Measurements from ENCODE around the gene LACTB. TPM values are rescaled to one million over a fixed set of nuclear protein-coding genes. Genes with fewer than 3 reads are reported as not detected.

Gene LACTB
- total and polyA plus RNA-seq, 2 of the 13 experiments (the other 11 are each of a cell fraction or from before 2014, with no cell fraction given): 14.8 to 23.0 TPM

DNA sequence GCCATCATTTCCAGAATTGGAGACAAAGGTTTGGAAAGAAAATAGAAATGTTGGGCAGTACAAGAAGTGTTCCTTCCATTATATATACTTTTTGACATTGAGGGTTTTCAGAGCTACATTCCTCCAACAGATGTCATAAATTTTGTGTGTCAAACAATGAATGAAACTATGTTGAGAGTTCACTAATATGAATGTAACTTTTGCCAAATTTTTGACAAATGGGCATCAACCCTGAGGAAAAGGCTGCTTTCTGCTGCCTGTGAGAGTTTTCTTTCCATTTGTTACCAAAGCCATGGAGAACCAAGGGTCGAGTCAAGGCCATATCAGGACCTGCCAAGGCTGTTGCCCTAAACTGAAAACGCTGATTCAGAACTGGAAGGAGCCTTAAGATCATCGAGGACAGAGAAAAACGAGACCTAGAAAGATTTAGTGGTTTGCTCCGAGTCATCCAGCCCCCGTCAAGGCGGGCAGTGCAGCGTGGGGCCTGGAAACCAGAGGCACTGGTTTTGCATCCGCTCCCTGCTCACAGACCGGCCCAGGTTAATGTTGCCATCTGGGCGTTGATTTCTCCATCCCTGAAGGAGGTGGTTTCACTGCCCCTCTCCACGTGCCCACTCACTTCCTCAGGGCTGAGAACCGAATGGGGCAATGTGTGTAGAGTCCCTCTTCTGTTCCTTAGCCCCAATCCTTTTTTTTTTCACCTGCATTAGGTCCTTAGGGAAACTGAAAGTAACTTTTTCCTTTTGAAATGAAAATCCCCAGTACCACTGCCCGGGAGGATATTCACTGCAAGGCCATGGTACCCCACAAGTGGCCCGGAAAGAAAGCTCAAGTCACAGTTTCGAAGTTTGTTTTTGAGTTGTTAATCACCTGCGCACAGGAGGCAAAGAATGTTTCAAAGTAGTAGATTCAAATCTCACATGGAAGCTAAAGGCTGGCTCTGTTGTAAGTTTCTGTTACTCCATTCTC is 46.4 kb upstream of the LACTB start:
- Histone ChIP-seq H3K4me3 (replicated peaks in 1 of 3; ENCODE audit: insufficient read depth in 1 of 3, low read depth in 2 of 3, low read length in 3 of 3) (no peak overlapping the region), H3K36me3 (replicated peaks in 1 of 2; ENCODE audit: control insufficient read depth in 1 of 2, insufficient read depth in 2 of 2, low read length in 2 of 2) (peaks cover 1 to 12% of the 10 kb centered on the region in 2 experiments), H3K79me2 (ENCODE audit: insufficient read depth, low read length) (no peaks in the 10 kb centered on the region), H4K20me1 (ENCODE audit: insufficient read depth, low read length) (no peaks in the 10 kb centered on the region), H2AFZ (ENCODE audit: low read length) (no peak overlapping the region), H3K4me2 (ENCODE audit: low read depth, low read length) (no peak overlapping the region), H3K4me1 (ENCODE audit: insufficient read depth, low read length) (peaks cover 14% of the 10 kb centered on the region), H3K27ac (ENCODE audit: extremely low read length, insufficient read depth, low read length) (no peak overlapping the region), H3K9ac (ENCODE audit: insufficient read depth, low read depth, low read length) (no peak overlapping the region), H3K9me3 (ENCODE audit: low read length) (no peaks in the 10 kb centered on the region), H3K27me3 (ENCODE audit: control insufficient read depth in 1 of 2, insufficient read depth in 2 of 2, low read length in 2 of 2) (no peaks in the 10 kb centered on the region)
- ATAC-seq (no peak), DNase-seq (ENCODE audit: low spot score) (no peak), FAIRE-seq (no peak)
- no peak for TF ChIP-seq CENPX (CRISPR knock-in tag; IDR thresholded peaks at IDR 0.05)
- TF ChIP-seq IRX3 (CRISPR knock-in tag; IDR thresholded peaks at IDR 0.05; ENCODE audit: borderline replicate concordance, low read depth): no peak
- TF ChIP-seq ATRX (CRISPR knock-in tag; IDR thresholded peaks at IDR 0.05; ENCODE audit: borderline replicate concordance): no peak
- ChIA-PET POLR2A (no interaction called here), CTCF (ENCODE audit: low intra/inter-chr PET ratio, low total read pairs) (no interaction called here)
- intact Hi-C loops (cut with micrococcal nuclease; ENCODE audit: unreplicated experiment): no loop called here
- WGBS (ENCODE audit: low lambda C conversion rate): 94% methylated on average over 15 of the region's 17 CpGs
- no TSS peak for BruUV-seq (replicated peaks)
- in situ Hi-C loops (cut with HindIII; ENCODE audit: extremely low pct_ligation_motif_present, low pct_unique_long_range_greater_than_20kb): no loop called here

GRCh38 chr15:63075984-63076713 is 45.5 kb upstream of the LACTB start:
- intact Hi-C loops (cut with micrococcal nuclease; ENCODE audit: unreplicated experiment): no loop called here
- no TSS peak for BruUV-seq (replicated peaks)
- no peak overlapping the region for H3K4me3 ChIP-seq (replicated peaks in 1 of 3; ENCODE audit: insufficient read depth in 1 of 3, low read depth in 2 of 3, low read length in 3 of 3)
- CTCF ChIA-PET (ENCODE audit: low intra/inter-chr PET ratio, low total read pairs): no interaction called here
- POLR2A ChIA-PET: no interaction called here
- H3K27ac ChIP-seq (ENCODE audit: extremely low read length, insufficient read depth, low read length): no peak overlapping the region
- DNase-seq (ENCODE audit: low spot score) (no peak), FAIRE-seq (no peak), ATAC-seq (no peak)
- H3K9ac ChIP-seq (ENCODE audit: insufficient read depth, low read depth, low read length): no peak overlapping the region
- peaks cover 22% of the 10 kb centered on the region for H3K4me1 ChIP-seq (ENCODE audit: insufficient read depth, low read length)
- in situ Hi-C loops (cut with HindIII; ENCODE audit: extremely low pct_ligation_motif_present, low pct_unique_long_range_greater_than_20kb): no loop called here
- no peak overlapping the region for H2AFZ ChIP-seq (ENCODE audit: low read length)
- no peaks in the 10 kb centered on the region for H3K79me2 ChIP-seq (ENCODE audit: insufficient read depth, low read length)
- no peaks in the 10 kb centered on the region for H3K27me3 ChIP-seq (ENCODE audit: control insufficient read depth in 1 of 2, insufficient read depth in 2 of 2, low read length in 2 of 2)
- no peaks in the 10 kb centered on the region for H3K9me3 ChIP-seq (ENCODE audit: low read length)
- H3K4me2 ChIP-seq (ENCODE audit: low read depth, low read length): no peak overlapping the region
- 92% methylated on average over 8 of the region's 12 CpGs for WGBS (ENCODE audit: low lambda C conversion rate)
- H3K36me3 ChIP-seq (replicated peaks in 1 of 2; ENCODE audit: control insufficient read depth in 1 of 2, insufficient read depth in 2 of 2, low read length in 2 of 2): peaks cover 1 to 4% of the 10 kb centered on the region in 2 experiments
- H4K20me1 ChIP-seq (ENCODE audit: insufficient read depth, low read length): no peaks in the 10 kb centered on the region
- no peak for TF ChIP-seq SMC3 (IDR thresholded peaks at IDR 0.05; ENCODE audit: low read length)
- TF ChIP-seq ZNF160 (CRISPR knock-in tag; IDR thresholded peaks at IDR 0.05): no peak
- no peak for TF ChIP-seq NBN (conservative IDR thresholded peaks at IDR 0.05)
- TF ChIP-seq ZZZ3 (CRISPR knock-in tag; IDR thresholded peaks at IDR 0.05; ENCODE audit: borderline replicate concordance): no peak
- no peak for TF ChIP-seq NFKBIZ (CRISPR knock-in tag; IDR thresholded peaks at IDR 0.05)
- TF ChIP-seq DZIP1 (CRISPR knock-in tag; IDR thresholded peaks at IDR 0.05): no peak
- TF ChIP-seq TRIM22 (IDR thresholded peaks at IDR 0.05): no peak
- no peak for TF ChIP-seq DR1 (CRISPR knock-in tag; IDR thresholded peaks at IDR 0.05)
- TF ChIP-seq ZNF691 (CRISPR knock-in tag; IDR thresholded peaks at IDR 0.05; ENCODE audit: borderline replicate concordance, low read depth): no peak

All from HepG2 (cell line).